GM12892 (cell line): Measurements from ENCODE around the gene FAM193A.

Experiments
- POLR2A ChIP-seq: IDR thresholded peaks from 2 replicates; pipeline ENCODE4 v1.6.1; 2011; ENCODE audit warnings: low read depth, low read length, control low read depth
- POLR2AphosphoS5 ChIP-seq: IDR thresholded peaks from 2 replicates; pipeline ENCODE4 v1.6.1; 2011; ENCODE audit warnings: low read depth, low read length, control low read depth
- TAF1 ChIP-seq: IDR thresholded peaks from 2 replicates; pipeline ENCODE4 v1.6.1; 2011; ENCODE audit warnings: low read depth, mild to moderate bottlenecking, control low read depth, low read length, borderline replicate concordance

GRCh38 chr4:2593003-2593402, 56.6 kb downstream of the FAM193A start:
- TF ChIP-seq POLR2A (no peak), POLR2AphosphoS5 (no peak), TAF1 (no peak)
